EH (cell line): ENCODE measurements around the gene DHRSX.
"Not testable (repeated sequence)": the region's sequence is repeated elsewhere in the genome, so short reads cannot be mapped to it uniquely, and the experiment has no call there.

Experiments used
- DNase-seq: peaks from one replicate; pipeline ENCODE4 v3.0.0-alpha.2; 2015; ENCODE audit warnings: low read depth

DHRSX gene

GRCh38 chrX:2425286-2426071 is 75.3 kb downstream of the DHRSX start:
- no peak for DNase-seq

DNA sequence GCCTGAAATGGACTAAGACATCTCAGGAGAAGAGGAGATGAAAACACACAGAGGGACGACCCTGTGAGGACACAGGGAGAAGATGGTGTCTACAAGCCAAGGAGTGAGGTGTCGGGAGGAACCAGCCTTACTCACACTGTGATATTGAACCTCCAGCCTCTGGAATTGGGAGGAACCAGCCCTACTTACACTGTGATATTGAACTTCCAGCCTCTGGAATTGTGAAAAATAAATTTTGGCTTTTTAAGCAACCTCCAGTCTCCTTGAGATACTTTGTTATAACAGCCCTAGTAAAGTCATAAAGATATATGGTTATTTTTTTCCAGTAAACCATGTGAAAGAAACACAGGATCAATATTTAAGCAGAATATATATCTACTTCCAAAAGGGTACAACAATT is 76.5 kb downstream of the DHRSX start:
- DNase-seq = no peak

GRCh38 chrX:2423899-2424298 is 76.9 kb downstream of the DHRSX start:
- DNase-seq = no peak

- DNase-seq = peak; percentile 68
These were observed 77.5 kb downstream of the DHRSX start for GRCh38 chrX:2423282-2423681.

GRCh38 chrX:2419418-2419817 is 81.4 kb downstream of the DHRSX start:
- not testable (repeated sequence) for DNase-seq

GRCh38 chrX:2418000-2418399 is 82.8 kb downstream of the DHRSX start:
- no peak for DNase-seq

DNA sequence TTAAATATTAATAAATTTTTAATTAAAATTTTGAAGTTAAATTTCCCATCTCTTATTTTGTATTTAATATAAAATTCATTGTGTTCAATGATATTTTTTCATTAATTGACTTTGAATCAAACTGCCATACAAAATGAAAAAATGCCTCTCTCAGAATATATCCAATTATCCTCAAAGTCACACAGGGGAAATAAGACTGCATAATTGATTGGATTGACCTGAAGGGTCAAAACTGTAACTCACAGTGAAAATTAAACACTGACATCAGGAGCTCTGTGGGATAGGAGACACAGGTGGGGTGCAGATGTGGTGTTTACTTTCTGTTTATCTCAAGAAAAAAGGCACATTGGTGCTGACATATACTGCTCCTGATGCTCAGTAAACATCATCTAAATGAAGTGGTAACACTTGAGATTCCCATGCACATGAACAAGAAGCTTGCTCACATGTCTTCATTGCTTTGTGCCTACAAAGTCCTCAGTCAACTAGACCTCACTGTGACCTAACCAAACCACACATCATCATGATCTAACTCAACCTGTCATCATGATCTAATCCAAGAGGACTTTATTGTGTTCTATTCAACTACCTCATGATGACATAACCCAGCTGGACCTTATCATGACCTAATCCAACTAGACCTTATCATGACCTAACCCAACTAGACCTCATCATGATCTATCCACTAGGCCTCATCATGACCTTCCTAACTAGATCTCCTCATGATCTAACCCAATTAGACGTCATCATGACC is 83.7 kb downstream of the DHRSX start:
- no peak for DNase-seq

DNA sequence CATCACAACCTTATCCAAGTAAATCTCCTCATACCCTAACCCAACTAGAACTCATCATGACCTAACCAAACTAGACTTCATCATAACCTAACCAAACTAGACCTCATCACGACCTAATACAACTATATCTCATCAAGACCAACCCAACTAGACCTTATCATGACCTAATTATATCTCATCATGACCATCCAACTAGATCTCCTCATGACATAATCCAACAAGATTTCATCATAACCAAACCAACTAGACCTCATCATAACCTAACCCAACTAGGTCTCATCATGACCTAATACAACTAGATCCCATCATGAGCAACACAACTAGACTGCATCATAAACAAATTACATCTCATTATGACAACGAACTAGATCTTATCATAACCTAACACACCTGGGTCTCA is 86.4 kb downstream of the DHRSX start:
- DNase-seq = no peak

- DNase-seq = no peak
These were observed 86.8 kb downstream of the DHRSX start for GRCh38 chrX:2413969-2414368.

GRCh38 chrX:2412131-2412530 is 88.6 kb downstream of the DHRSX start:
- DNase-seq = no peak

DNA sequence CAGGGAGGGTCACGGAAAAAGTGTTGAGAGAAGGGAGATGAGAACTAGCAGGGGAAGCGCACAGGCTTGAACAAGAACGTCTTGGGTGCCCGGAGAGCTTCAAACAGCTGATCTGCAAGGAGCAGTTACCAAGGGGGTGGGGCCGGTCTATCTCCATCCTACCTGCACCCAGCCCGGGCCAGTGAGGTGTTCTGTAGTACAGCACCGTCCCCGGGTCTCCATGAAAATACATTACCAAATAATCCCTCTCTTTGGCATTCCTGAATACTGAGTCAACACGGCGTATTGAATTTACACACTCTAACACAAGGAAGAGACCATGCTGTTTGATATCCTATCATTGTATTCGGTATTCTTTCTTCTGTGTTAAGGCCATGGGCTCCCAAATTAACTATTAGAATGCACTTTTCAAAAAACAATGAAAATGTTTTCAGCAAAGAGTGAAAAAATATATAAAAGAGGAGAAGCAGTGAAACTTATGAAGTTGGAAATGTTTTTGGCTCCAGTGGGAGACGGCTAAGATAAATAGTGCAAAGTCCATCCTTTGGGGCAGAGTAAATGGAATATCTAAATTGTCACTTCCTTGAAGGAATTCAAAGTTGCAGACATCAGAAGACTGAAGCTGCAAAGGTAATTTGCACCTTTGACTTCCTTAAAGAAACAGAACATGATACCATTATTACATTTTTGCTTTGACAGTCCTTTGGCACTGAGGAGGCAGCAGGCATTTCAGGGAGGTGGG is 90.3 kb downstream of the DHRSX start:
- no peak for DNase-seq

DNA sequence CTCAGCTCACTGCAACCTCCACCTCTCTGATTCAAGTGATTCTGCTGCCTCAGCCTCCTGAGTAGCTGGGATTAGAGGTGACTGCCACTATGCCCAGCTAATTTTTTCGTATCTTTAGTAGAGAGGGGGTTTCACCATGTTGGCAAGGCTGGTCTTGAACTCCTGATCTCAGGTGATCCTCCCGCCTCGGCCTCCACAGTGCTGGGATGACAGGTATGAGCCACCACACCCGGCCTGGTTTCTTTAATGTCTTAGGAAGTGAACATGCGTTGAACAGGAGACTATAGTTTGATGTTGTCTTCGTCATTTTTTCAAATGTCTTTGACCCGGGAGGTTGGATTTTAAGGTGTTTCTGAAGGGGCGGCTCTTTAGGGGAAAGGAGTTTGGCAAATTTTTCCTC is 91.0 kb downstream of the DHRSX start:
- DNase-seq = no peak

- DNase-seq = no peak
These were observed 91.9 kb downstream of the DHRSX start for GRCh38 chrX:2408856-2409255.

DNA sequence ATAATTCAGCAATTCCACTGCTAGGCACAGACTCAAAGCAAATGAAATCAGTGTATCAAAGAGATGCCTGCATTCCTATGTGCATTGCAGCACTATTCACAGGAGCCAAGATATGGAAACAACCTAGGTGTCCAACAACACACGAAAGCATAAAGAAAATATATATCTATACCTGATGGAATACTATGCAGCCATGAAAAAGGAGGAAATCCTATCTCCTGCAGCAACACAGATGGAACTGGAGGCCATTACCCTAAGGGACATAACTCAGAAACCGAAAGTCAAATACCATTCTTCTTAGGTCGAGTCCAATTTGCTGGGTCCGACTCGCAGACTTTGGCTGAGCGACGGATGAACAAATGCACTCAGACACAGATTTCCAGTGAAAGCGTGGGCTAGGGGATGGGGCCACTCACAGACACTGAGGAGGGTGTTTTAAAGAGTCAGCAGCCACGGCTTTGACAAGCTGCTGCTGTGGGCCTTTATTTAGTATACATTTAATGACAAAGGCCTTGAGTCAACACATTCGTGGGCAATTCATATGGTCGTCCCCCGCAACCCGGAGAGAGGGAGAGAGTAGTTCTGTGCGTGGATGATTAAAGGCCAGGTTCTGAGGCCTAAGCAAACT is 93.8 kb downstream of the DHRSX start:
- no peak for DNase-seq

DNA sequence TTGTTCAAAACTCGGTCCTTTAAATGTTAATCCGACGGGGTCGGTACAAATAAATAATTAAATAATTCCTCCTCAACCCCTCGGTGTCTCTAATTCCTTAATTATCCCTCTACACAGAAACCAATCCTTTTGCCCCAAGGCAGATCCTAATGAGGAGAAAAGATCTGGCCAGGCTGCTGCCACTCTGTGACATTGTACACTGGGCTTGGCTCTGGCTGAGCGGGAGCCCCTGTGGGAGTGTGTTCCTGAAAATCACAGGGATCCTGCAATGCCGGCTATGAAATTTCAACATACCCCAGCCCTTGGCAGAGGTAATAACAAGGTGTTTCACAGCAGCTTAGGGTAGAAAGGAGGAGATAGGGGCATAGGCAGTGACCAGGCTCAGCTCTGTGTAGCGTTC is 96.0 kb downstream of the DHRSX start:
- no peak for DNase-seq

GRCh38 chrX:2402361-2402690 is 98.5 kb downstream of the DHRSX start:
- DNase-seq = no peak

GRCh38 chrX:2401590-2402360 is 99.0 kb downstream of the DHRSX start:
- peak; percentile 55 for DNase-seq

- peak; percentile 54 for DNase-seq
These were observed 99.6 kb downstream of the DHRSX start for GRCh38 chrX:2401201-2401589.

GRCh38 chrX:2398064-2398656 is 102.6 kb downstream of the DHRSX start:
- DNase-seq = peak; percentile 72

- no peak for DNase-seq
These were observed 103.3 kb downstream of the DHRSX start for GRCh38 chrX:2397229-2398063.
